MM.1S (cell line): ENCODE results near the gene POLN.

Source experiments
- DNase-seq: peaks from one replicate; pipeline ENCODE4 v3.0.0-alpha.2; 2015
- H2AFZ ChIP-seq: fragments of 300-600 bp; sonication (generic); 2 replicates; pipeline ENCODE4 v1.6.0; 2016; ENCODE audit warnings: antibody characterized with exemption, low read length
- H3F3A ChIP-seq: fragments of 300-600 bp; sonication (generic); 2 replicates; pipeline ENCODE4 v1.6.1; 2016; ENCODE audit warnings: mild to moderate bottlenecking, antibody characterized with exemption, low read length, moderate library complexity, mixed read lengths; ENCODE audit not compliant: insufficient read depth
- H3K27ac ChIP-seq: fragments of 300-600 bp; sonication (generic); 2 replicates; pipeline ENCODE4 v1.5.1; 2016; ENCODE audit warnings: mild to moderate bottlenecking, low read length
- H3K27me3 ChIP-seq: fragments of 300-600 bp; sonication (generic); replicated peaks from 2 replicates; pipeline ENCODE4 v1.6.0; 2016; ENCODE audit warnings: low read length; ENCODE audit not compliant: insufficient read depth
- H3K36me3 ChIP-seq: fragments of 300-600 bp; sonication (generic); replicated peaks from 2 replicates; pipeline ENCODE4 v1.6.1; 2016; ENCODE audit warnings: mild to moderate bottlenecking, low read length, mixed read lengths; ENCODE audit not compliant: insufficient read depth
- H3K4me1 ChIP-seq: fragments of 300-600 bp; sonication (generic); 2 replicates; pipeline ENCODE4 v1.6.1; 2016; ENCODE audit warnings: low read length, mixed read lengths
- H3K4me2 ChIP-seq: fragments of 300-600 bp; sonication (generic); 2 replicates; pipeline ENCODE4 v1.6.0; 2016; ENCODE audit warnings: low read depth, low read length
- H3K4me3 ChIP-seq: fragments of 300-600 bp; sonication (generic); 2 replicates; pipeline ENCODE4 v1.5.1; 2016; ENCODE audit warnings: low read length, mixed read lengths
- H3K79me2 ChIP-seq: fragments of 300-600 bp; sonication (generic); 2 replicates; pipeline ENCODE4 v1.6.1; 2016; ENCODE audit warnings: mixed run types, low read length, mixed read lengths
- H3K9ac ChIP-seq: fragments of 300-600 bp; sonication (generic); 2 replicates; pipeline ENCODE4 v1.6.1; 2016; ENCODE audit warnings: low read length, mixed read lengths
- H3K9me2 ChIP-seq: fragments of 300-600 bp; sonication (generic); replicated peaks from 2 replicates; pipeline ENCODE4 v1.6.1; 2016; ENCODE audit warnings: mild to moderate bottlenecking, low read length, mixed read lengths; ENCODE audit not compliant: insufficient read depth
- H3K9me3 ChIP-seq: fragments of 300-600 bp; sonication (generic); replicated peaks from 2 replicates; pipeline ENCODE4 v1.6.1; 2016; ENCODE audit warnings: mild to moderate bottlenecking, low read length, mixed read lengths; ENCODE audit not compliant: insufficient read depth
- H4K20me1 ChIP-seq: fragments of 300-600 bp; sonication (generic); 2 replicates; pipeline ENCODE4 v1.6.1; 2016; ENCODE audit warnings: mild to moderate bottlenecking, low read length, moderate library complexity, mixed read lengths; ENCODE audit not compliant: insufficient read depth
- CTCF ChIP-seq: fragments of 300-600 bp; sonication (generic); IDR thresholded peaks from 2 replicates; pipeline ENCODE4 v1.5.1; 2016; ENCODE audit warnings: antibody characterized with exemption, low read length, mixed read lengths
- EZH2 ChIP-seq: fragments of 300-600 bp; sonication (generic); optimal IDR thresholded peaks from 2 replicates; pipeline ENCODE3; 2017; ENCODE audit warnings: low read depth, mild to moderate bottlenecking, antibody characterized with exemption, low read length, mixed read lengths
- EZH2phosphoT487 ChIP-seq: fragments of 300-600 bp; sonication (generic); IDR thresholded peaks from 2 replicates; pipeline ENCODE4 v1.6.1; 2018; ENCODE audit warnings: antibody characterized with exemption, low read length

Gene POLN

GRCh38 chr4:2254665-2255500 is 13.0 kb upstream of the POLN start:
- H3K27ac ChIP-seq: no peak overlapping the region
- no peak overlapping the region for H2AFZ ChIP-seq
- no peak overlapping the region for H3K4me2 ChIP-seq
- DNase-seq: no peak
- no peaks in the 10 kb centered on the region for H3F3A ChIP-seq
- H3K9ac ChIP-seq: no peak overlapping the region
- H3K79me2 ChIP-seq: peaks cover 9% of the 10 kb centered on the region
- TF ChIP-seq EZH2: no peak
- no peak for TF ChIP-seq CTCF
- no peak for TF ChIP-seq EZH2phosphoT487
- no peak overlapping the region for H3K4me3 ChIP-seq
- H3K36me3 ChIP-seq: no peaks in the 10 kb centered on the region
- H4K20me1 ChIP-seq: no peaks in the 10 kb centered on the region
- H3K27me3 ChIP-seq: no peaks in the 10 kb centered on the region
- H3K9me3 ChIP-seq: no peaks in the 10 kb centered on the region
- no peaks in the 10 kb centered on the region for H3K9me2 ChIP-seq
- H3K4me1 ChIP-seq: no peaks in the 10 kb centered on the region

GRCh38 chr4:2253160-2254084 is 11.5 kb upstream of the POLN start:
- no peak overlapping the region for H3K4me2 ChIP-seq
- H3K9me3 ChIP-seq: no peaks in the 10 kb centered on the region
- H3K4me1 ChIP-seq: no peaks in the 10 kb centered on the region
- H3K27me3 ChIP-seq: no peaks in the 10 kb centered on the region
- no peak overlapping the region for H3K9ac ChIP-seq
- no peaks in the 10 kb centered on the region for H3K36me3 ChIP-seq
- H3K9me2 ChIP-seq: no peaks in the 10 kb centered on the region
- H3K4me3 ChIP-seq: no peak overlapping the region
- H4K20me1 ChIP-seq: no peaks in the 10 kb centered on the region
- H2AFZ ChIP-seq: no peak overlapping the region
- no peak for DNase-seq
- TF ChIP-seq EZH2phosphoT487: no peak
- TF ChIP-seq EZH2: no peak
- TF ChIP-seq CTCF: no peak
- H3K27ac ChIP-seq: no peak overlapping the region
- no peaks in the 10 kb centered on the region for H3K79me2 ChIP-seq
- no peaks in the 10 kb centered on the region for H3F3A ChIP-seq

- Histone ChIP-seq H3F3A (no peaks in the 10 kb centered on the region), H3K4me3 (no peak overlapping the region), H3K27me3 (no peaks in the 10 kb centered on the region), H3K36me3 (no peaks in the 10 kb centered on the region), H3K9ac (no peak overlapping the region), H3K27ac (no peak overlapping the region), H4K20me1 (no peaks in the 10 kb centered on the region), H3K4me2 (no peak overlapping the region), H3K9me2 (no peaks in the 10 kb centered on the region), H3K79me2 (no peaks in the 10 kb centered on the region), H3K4me1 (no peaks in the 10 kb centered on the region), H2AFZ (no peak overlapping the region), H3K9me3 (no peaks in the 10 kb centered on the region)
- no peak for DNase-seq
- TF ChIP-seq CTCF (no peak), EZH2 (no peak), EZH2phosphoT487 (no peak)
Measured at GRCh38 chr4:2252530-2253091, 10.7 kb upstream of the POLN start.
